ENCODE results near the gene JUND.

Gene JUND

GRCh38 chr19:18263324-18264136, 17.9 kb downstream of the JUND start:
- DNase-seq, result no peak
- no peak for TF ChIP-seq POLR2A (IDR thresholded peaks at IDR 0.05; ENCODE audit: low read length)
- no peak for TF ChIP-seq GATA1 (IDR thresholded peaks at IDR 0.05; ENCODE audit: low read depth, low read length)

- TF ChIP-seq POLR2A (IDR thresholded peaks at IDR 0.05; ENCODE audit: low read length) (no peak), GATA1 (IDR thresholded peaks at IDR 0.05; ENCODE audit: low read depth, low read length) (no peak)
- DNase-seq, result no peak
Measured at GRCh38 chr19:18262917-18263316, 18.5 kb downstream of the JUND start.

GRCh38 chr19:18262144-18262543, 19.3 kb downstream of the JUND start:
- no peak for TF ChIP-seq GATA1 (IDR thresholded peaks at IDR 0.05; ENCODE audit: low read depth, low read length)
- no peak for TF ChIP-seq POLR2A (IDR thresholded peaks at IDR 0.05; ENCODE audit: low read length)
- DNase-seq, result no peak

- DNase-seq, result no peak
- no peak for TF ChIP-seq POLR2A (IDR thresholded peaks at IDR 0.05; ENCODE audit: low read length)
- no peak for TF ChIP-seq GATA1 (IDR thresholded peaks at IDR 0.05; ENCODE audit: low read depth, low read length)
Measured at GRCh38 chr19:18261474-18261873, 19.9 kb downstream of the JUND start.

DNA sequence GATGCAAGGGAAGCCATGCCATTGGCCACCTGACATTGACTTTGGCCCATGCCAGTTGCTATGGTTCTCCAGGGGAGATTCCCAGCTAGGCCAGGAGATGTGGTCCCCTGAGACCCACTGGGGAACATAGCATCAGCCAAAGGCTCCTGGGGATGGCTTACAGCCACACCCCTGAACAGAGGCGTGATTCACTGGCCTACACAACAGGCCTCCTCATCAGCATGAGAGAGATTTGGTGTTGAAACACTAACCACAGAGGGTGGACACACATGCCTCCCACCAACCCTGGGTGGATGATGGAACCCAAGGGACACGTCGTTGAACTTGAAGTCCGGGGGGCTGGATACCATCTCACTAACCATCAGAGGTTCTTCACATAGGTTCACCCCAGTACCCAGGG, 21.5 kb downstream of the JUND start:
- TF ChIP-seq POLR2A (IDR thresholded peaks at IDR 0.05; ENCODE audit: low read length) (no peak), GATA1 (IDR thresholded peaks at IDR 0.05; ENCODE audit: low read depth, low read length) (no peak)
- DNase-seq, result no peak

- TF ChIP-seq POLR2A (IDR thresholded peaks at IDR 0.05; ENCODE audit: low read length) (no peak), GATA1 (IDR thresholded peaks at IDR 0.05; ENCODE audit: low read depth, low read length) (no peak)
Measured at GRCh38 chr19:18257503-18258470, 23.6 kb downstream of the JUND start.

DNA sequence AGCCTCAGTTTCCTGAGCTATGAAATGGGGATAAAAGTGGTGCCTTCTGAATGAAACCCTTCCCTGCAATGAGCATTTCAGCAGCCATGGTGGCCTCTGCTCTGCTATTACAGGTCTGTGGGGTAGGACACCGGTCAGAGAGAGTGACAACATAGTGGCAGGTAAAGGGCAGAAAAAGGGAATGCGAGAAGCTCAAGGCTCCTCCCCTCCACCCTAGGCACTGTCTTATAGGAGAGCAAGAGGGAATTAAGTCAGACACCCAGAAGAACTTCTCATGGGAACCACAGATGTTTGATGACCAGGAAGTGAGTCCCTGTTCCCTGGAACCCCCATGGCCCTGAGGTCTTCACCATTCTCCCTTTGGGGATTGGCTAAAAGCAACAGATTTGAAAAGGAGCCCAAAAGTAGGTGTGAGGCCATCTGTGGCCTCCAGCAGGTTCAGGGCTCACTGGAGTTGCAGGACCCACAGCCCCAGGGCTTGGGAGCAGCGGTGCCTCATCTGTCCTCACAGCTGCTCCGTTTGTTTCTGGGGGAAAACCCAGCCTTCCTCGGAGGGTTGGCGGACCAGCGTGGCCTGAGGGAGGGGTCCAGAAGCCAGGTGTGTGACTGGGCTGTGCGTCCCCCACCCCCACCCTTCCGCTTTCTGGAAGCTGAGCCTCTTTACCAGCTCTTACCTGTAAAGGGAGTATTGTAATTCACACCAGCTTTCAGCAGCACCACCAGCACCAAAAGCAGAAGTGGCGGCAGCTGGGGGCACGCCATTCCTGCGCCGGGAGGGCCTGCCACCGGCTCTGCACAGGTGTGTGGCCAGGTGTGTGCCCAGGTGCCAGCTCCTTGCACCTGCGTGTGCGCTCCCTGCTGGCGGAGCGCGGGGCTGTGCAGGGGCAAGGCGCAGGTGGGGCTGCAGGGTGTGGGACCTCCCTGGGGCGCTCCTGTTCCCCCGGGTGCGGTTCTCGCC, 26.6 kb downstream of the JUND start:
- DNase-seq, result no peak

More at GRCh38 chr19:18257503-18258470, 23.6 kb downstream of the JUND start:
- no peak for DNase-seq

GRCh38 chr19:18253716-18254115, 27.7 kb downstream of the JUND start:
- no peak for TF ChIP-seq POLR2A (IDR thresholded peaks at IDR 0.05; ENCODE audit: low read length)
- no peak for TF ChIP-seq GATA1 (IDR thresholded peaks at IDR 0.05; ENCODE audit: low read depth, low read length)
- DNase-seq, result no peak

More for the DNA sequence above, 26.6 kb downstream of the JUND start:
- TF ChIP-seq GATA1 (IDR thresholded peaks at IDR 0.05; ENCODE audit: low read depth, low read length) (no peak), POLR2A (IDR thresholded peaks at IDR 0.05; ENCODE audit: low read length) (no peak)

DNA sequence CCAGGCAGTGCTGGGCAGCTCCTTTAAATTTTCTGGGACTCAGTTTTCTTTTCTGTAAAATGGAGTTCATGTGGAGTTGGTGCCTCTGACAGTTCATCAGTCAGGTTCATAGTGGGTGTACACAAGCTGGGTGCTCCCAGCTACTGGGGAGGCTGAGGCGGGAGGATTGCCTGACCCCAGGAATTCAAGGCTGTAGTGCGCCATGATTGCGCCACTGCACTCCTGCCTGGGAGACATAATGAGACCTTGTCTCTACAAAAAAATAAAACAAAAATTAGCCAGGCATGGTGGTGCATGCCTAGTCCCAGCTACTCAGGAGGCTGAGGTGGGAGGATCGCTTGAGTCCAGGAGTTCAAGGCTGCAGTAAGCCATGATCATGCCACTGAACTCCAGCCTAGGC, 28.3 kb downstream of the JUND start:
- DNase-seq, result no peak
- TF ChIP-seq POLR2A (IDR thresholded peaks at IDR 0.05; ENCODE audit: low read length) (no peak), GATA1 (IDR thresholded peaks at IDR 0.05; ENCODE audit: low read depth, low read length) (no peak)

GRCh38 chr19:18252370-18252717, 29.1 kb downstream of the JUND start:
- no peak for DNase-seq
- TF ChIP-seq POLR2A (IDR thresholded peaks at IDR 0.05; ENCODE audit: low read length) (no peak), GATA1 (IDR thresholded peaks at IDR 0.05; ENCODE audit: low read depth, low read length) (no peak)

- TF ChIP-seq GATA1 (IDR thresholded peaks at IDR 0.05; ENCODE audit: low read depth, low read length) (no peak), POLR2A (IDR thresholded peaks at IDR 0.05; ENCODE audit: low read length) (no peak)
- DNase-seq, result peak; percentile 68 to 87
Measured at GRCh38 chr19:18251587-18252369, 29.6 kb downstream of the JUND start.

GRCh38 chr19:18249834-18250233, 31.6 kb downstream of the JUND start:
- no peak for DNase-seq

More at GRCh38 chr19:18249834-18250233, 31.6 kb downstream of the JUND start:
- no peak for TF ChIP-seq POLR2A (IDR thresholded peaks at IDR 0.05; ENCODE audit: low read length)
- no peak for TF ChIP-seq GATA1 (IDR thresholded peaks at IDR 0.05; ENCODE audit: low read depth, low read length)

Data from erythroblast (primary cell).